HG02610 (cell line): ENCODE data around the gene TCF7L2.

Source experiments
- ATAC-seq: cut with Tn5 transposase; IDR thresholded peaks from one replicate; pipeline ENCODE4 v1.9.1; 2021; ENCODE audit warnings: mild to moderate bottlenecking, moderate library complexity; ENCODE audit not compliant: unreplicated experiment

TCF7L2 gene

DNA sequence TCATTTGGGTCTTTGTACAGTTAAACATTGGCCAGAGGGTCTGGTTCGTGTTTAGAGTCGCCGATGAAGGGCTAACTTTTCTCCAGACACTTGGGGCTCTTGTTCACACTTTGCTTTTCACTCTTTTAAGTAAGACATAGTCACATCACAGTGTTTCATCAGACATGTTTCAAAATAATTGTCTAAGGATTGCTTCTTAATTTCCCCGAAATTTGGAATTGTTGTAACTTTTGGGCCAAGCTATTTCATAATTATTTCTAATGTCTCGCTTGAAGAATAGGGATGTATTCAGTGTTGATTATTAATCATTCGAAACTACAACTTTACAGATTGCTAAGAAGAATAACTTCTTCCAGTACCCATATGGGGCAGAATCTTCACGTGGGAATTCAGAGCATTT, 92.8 kb downstream of the TCF7L2 start:
- ATAC-seq = no peak

DNA sequence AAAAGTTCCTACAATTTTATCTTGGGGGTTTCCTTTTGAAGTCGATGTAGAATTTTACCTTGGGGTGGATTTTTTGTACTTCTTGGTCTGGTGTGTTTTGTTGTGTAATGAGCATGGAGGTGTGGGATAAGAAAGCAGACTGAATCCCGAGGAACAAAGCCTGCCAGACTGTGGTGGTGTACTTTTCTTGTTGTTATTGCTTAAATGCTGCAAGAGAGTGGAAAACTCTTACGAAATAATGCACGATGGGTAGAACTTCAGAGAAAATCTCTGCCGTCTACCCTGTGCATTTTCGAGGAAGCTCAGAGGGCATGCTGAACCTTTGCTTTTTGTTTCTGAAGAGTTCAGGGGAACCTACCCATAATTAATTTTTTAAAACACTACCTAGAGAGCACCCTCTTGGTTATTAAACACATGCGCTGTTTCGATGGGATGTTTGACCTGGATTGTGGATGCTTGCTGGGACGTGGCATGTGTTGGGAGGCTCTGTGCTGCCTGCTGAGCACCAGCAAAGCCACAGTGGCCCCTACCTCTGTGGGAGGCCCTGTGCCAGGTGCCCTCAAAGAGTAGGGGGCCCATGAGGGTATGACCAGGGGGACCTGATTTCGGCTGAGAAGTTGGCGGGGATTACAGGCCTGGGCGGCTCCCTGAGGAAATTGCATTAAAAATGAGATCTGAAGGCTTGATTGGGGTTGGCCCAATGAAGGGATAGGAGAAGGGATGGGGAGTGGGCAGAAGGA, 94.1 kb downstream of the TCF7L2 start:
- no peak for ATAC-seq

DNA sequence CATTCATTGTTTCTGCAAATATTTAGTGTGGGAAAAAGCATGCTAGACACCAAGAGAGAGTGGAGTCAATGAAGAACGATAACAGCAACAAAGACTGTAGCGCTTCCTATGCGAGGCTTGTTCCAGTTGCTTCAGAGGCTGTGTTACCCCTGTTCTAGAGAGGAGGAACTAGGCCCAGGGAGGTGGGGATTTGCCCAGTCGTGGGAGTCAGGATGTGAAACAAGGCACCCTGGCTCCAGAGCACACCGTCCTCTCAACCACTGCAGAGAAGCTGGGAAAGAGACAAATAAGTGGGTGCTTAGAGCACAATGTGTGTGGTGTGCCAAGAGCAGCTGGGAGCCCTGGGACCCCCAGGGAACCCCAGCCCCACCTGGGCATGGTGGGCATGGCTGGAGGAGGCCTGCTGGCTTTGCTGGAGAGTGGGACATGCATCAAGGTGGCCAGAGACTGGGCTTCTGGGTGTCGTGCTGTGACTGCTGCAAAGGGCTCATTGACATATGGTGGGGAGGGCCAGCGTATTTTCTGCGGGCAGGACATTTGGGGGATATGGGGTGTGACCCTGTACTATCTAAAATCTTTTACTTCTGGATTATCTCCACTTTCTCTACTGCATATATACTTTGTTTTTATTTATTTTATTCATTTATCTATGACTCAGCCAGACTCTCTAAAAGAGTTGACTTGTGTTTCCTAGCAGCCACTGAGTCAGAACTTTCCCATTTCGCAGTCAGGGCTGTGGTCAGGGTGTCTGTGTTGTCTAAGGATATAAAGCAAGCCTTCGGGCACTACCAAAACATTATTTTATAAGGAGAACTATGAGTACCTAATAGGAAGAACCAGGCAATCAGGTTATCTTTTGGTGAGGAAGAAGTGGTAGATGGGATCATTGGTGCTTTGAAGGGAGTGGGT, 95.4 kb downstream of the TCF7L2 start:
- ATAC-seq = no peak

DNA sequence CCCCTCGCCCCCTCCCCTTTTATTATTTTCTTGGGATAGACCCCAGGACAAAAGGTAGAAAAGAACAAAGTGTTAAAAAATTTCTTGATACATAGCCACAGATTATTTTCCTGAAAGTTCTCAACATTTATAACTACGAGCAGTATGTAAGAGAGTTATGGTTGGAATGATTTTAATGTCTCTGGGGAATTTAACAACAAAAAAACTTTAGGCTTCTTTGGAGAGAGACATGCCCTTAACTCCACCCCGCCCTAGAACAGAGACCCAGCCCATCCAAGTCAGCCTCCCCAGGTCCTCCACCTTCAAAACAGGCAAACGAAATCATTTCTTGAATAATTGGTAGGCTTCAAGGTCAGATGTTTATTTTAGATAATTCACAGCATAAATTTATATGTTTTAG, 97.1 kb downstream of the TCF7L2 start:
- ATAC-seq = no peak

DNA sequence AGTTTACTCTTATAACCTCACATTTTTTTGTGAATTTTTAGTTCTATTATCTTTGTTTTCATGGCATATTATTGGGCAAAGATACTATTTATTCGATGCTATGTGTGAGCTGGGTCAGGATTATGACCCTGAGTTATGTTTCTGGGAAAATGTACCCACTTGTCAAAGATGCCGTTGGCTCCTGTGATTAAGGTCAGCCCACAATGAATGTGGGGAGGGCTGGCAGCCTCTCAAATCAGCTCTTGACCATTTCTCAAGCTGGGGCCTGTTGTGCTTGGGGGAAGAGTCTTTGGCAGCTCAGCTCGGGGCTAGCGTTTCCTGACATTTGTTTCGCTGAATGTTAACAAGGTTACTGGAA, 97.5 kb downstream of the TCF7L2 start:
- ATAC-seq = no peak

DNA sequence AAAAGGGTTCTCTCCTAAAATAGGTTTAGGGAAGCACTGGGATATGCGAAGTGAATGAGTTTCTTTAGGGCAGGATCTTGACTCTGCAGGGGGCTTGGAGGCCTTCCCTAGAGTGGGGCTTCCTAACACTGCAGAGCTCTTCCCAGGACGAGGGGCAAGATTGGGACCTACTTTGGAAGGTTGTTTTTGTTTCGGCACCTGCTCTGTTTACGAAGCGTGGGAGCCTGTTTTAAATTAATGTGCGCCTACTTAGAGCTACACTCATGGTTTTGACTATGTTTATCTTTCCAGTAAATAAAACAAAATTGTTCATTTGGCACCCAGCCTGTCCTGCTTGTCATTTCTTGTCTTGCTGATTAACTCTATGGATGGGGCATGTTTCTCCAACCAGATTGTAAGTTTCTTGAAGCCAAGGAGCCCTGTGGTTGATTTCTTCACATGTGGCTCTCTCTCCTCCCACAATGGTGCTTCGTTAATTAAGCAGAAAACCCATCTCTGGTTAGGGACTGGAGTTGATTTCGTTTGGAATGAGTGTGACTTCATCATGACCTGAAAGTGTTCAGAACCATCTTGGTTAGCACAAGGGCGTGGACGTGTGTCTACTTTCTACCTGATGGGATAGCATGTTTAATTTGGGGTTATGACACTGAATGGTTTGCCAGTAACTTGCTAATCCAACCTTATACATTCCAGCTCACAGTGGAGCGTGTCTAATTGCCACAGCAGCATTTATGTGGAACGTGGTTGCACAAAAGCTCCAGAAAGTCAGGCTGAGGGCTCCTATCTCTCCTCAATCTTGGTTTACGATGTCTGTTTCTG, 98.1 kb downstream of the TCF7L2 start:
- no peak for ATAC-seq

DNA sequence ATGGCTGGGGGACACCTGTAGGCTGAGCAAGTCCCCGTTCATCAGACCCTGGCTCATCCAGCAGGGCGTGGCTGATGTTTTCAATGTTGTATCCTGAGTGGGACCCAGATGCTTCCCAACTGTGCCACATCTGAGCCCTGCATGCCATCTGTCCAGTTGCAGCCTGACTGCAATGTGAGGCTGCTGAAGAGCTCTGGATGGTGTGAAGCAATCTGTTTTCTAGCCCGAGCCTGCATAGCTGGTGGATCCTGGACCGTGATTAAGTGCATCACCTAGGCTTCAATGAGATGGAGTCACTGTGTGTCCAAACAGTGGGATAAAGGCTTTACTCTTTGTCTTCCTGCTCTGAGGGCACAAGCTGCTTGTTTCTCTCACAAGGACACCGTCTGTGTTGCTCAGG, 99.8 kb downstream of the TCF7L2 start:
- ATAC-seq = no peak

DNA sequence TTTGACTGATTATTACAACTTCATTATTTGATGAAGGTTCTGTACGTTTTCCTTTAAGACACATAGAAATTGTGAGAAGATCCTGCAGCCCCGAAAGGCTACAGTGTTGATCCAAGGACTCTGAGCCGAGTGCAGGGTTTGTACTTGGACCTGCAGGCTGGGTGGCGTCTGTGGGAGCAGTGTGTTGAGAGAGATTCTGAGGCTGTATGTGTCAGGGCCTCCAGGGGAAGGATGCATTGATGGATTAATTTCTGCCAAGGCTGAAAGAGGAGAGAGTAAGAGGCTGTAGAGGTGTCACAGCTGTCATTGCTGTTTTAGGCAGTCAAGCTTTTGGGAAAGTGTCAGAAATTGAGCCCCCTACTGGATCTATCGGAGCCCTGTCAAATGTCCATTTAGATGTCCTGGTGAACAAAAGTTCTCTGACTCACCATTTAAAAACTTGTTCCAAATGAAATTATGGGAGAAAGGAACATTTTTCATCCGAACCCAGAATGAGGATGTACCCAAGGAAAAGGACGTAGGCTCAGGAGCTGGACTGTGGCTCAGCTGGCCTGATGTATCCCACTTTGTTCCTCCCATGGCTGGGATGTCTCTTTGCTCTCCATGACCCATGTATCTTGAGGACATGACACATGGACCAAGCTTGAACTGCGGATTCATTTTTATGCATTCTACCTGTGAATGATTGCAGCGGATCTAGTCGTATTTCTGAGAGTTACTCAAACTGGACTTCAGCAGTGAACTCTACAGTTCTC, 102.2 kb downstream of the TCF7L2 start:
- no peak for ATAC-seq

DNA sequence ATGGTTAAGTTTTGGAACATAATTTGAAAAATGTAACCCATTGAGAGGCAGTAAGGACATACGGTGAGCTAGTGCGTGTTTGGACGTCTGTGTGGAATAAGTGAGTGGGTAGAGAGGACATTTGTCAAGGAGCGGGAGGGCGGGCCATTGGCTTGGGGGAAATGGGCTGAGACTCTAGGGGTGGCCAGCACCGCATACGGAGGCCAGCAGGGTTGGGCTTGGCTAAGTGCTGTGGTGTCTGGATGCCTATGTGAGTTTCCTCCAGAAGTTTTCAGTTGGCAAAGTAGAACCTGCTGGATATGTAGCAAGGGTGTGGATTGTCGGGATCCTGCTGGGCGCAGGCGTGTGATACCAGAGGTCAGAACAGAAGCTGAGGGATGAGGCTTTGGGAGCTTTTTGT, 103.0 kb downstream of the TCF7L2 start:
- no peak for ATAC-seq

DNA sequence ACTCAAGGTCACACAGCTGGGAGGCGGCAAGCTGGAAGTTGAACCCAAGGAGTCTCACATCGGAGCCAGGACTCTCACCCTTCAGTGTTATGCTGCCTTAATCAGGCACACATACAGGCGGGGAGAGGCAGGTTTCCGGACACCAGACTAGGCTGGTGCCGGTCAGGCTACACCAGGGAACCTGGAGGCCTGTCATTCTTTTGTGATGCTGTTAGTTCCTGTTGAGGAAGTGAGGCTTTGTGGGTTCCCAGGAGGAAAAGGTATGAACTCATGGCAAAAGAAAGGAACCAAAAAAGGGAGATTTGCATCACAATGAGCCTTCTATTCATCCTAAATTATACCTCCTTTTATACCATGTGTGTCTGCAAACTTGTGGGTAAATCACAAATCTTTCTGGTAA, 103.8 kb downstream of the TCF7L2 start:
- ATAC-seq = no peak

DNA sequence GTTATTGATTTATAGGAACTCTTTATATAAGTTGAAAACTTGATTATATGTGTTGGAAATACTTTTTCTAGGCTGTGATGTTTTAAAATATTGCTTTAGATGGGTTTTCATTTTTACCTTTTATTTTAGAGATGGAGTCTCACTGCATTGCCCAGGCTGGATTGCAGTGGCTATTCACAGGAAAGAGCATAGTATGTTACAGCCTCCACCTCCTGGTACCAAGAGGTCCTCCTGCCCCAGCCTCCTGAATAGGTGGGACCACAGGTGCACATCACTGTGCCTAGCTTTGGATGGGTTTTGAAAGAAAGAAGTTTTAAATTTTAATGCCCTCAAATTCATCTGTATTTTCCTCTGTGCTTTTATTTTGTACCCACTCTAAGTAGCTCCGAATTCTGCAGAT, 105.4 kb downstream of the TCF7L2 start:
- ATAC-seq = no peak

DNA sequence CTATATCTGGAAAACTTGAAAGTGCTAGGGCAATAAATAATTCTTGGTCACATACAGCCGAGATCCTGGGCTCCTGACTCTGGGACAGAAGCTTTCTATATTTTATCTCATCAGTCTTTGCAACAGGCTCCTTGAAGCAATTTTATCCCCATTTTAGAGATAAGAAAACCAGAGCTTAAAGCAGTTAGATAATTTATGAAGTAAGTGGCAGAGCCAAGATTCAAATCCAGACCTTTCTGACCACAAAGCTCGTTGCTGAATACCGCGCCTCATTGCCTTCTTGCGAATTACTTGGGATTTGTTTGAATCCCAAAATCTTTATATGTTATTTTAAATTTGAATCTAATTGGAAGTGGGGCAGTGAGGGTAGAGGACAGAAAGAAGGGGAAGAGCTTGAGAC, 106.0 kb downstream of the TCF7L2 start:
- no peak for ATAC-seq

DNA sequence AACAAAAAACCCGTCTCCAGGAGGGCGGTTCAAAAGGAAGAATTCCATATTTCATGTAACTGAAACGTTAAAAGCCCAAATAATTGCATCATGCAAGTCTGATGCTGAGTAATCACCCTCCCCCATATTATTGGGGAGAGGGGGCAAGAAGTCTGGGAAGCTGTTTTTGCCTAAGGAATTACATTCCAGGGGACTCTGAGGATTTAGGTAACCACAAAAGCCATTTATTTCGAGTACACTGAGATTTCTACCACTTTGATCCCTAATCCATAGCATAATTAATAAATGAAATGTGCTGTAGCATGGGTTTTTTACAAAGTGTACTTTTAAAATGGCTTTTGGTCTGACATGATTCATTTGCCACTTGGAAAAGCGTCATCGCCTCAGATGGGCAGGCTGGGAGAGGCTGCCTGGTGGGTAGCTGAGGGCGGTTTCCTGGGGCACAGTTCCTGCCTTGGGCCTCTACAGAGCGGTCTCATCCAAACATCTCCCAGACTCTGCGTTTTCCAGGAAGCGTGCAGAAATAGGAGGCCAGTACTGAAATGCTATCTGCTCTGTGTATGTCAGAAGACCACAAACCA, 106.5 kb downstream of the TCF7L2 start:
- ATAC-seq = no peak

DNA sequence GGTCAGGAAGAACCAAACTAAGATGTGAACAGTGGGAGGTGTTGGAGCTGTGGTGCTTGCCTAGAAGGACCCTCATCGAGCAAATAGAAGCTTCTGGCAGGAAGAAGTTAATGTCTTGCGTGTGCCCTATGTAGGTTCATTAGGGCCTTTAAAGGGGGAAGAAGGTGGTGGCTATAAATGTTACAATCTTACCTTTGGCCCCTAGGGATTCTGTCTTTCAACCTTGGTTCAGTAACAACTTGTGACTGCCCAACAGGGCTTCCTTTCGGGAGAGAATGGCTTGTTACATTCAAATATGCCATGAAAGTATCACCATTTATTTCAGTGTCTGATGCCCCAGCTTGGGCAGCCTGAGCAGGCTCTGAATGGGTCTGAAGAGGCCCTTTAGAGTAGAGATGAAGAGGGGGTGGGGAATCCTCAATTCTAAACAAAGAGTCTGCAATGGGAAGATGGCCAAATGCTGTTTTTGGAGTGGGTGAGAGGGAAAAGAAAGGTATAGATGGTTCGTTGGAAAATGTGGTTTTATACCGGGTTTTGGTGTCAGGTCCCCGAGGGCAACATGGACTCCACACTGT, 108.0 kb downstream of the TCF7L2 start:
- no peak for ATAC-seq

DNA sequence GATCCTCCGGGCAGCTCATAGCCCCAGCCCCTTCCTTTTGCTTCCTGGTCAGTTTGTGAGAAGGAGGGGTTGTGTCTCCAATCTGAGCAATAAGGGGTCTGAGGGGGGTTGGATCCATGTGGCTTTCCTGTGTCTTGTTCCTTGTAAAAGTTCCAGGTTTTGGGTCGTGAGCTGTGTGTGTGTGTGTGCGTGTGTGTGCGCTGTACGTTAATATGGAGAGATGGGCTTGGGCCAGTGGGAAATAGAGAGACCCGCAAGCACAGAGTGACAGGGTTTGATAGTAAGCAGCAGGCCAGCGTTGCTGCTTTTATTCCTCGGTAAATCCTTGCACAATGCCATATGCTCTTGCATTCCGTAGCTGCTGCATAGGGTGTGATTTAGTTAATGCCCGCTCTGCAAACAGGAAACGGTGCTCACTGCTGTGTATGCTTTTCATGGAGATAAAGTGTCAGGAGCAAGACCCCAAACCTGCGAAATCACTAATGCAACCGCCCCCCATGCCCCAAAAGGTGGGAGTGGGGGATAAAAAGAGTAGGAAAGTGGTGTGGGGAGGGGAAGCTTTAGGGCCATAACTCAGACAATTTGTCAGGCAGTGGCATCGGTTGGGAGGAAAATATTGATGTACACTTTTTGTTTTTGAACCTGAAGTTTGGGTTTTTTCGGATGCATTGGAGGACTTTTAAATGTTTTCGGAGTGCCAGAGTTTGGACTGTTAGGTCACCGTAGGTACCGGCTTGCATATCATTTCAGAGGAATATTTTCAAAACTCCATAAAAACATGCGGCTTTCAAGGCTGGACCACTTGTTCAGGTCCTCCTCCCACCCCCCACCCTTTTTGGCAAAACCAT, 108.7 kb downstream of the TCF7L2 start:
- ATAC-seq = no peak

DNA sequence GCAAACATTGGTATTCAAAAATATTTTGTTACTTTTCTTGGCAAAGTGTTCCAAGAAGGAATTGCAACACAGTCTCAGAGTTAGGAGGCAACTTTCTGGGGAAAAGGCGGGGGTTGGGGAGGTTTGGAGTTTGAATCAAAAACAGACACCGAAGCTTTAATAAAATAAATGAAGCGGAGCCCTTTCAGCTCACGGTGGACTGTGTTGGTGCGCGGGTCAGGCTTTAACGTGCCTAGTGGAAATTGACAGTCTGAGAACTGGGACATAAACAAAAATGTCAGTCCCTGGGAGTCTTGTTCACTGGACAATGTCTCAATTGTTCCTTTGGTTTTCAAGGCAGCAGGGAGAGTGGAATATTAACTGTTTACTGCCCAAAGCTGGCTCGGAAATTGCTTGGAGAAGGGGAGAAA, 109.3 kb downstream of the TCF7L2 start:
- no peak for ATAC-seq

DNA sequence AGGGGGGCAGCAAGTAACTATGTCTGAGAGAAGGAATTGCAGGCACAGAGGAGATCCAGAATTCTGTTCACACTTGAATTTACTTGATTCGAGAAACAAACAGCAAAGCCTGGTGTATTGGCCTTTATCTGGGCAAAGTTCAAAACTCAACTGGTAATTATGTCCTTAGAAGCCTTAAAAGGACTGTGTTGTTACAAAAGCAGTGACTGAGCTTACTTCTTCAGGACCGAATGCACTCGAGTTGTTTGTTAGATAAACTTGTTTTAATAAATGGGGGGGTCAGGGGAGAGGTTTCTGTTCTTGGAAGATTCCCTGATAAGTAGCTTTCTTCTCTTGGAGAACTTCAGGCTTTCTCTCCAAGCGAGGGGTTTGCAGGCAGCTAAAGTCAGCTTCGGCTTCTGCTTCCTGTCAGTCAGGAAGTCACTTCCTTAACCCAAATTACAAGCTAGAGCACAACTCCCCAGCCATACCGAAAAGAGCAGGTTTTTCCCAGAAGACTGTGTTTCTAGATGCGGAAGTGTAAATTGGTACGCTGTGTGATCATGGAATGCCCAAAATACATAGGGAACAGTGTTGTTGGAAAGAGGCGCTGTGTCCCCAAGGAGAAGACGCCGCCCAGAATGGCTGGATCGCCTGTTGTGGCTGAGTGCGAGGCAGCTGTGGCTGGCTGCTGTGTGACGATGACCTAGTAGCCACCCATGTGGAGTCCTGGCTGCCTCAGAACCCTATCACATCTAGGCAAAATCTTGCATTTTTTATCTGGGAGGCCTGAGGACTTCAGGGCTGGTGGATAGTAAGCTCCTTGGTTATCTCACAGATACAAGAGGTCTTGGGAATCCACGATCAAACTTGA, 110.4 kb downstream of the TCF7L2 start:
- no peak for ATAC-seq

DNA sequence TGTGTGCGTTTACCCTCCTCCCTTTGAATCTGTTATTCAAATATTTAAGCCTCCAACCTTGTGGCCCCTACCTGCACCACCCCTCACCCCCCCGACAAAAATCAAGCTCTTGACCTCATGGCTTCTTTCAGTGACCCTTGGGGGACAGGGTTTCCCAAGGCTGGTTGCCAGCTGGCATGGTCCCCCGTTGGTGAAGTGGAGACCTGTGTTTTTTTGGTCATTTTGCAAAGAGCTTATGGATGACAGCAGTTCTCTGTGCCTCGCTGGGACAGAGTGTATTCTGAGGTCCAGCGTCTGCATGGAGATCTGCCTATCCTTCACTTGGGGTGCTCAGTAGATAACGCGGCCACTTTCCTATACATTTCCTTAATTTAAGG, 111.0 kb downstream of the TCF7L2 start:
- ATAC-seq = no peak
